Measurements from ENCODE around the gene TMEM209.
"Not testable (repeated sequence)": the region's sequence is repeated elsewhere in the genome, so short reads cannot be mapped to it uniquely, and the experiment has no call there.

The TMEM209 gene

DNA sequence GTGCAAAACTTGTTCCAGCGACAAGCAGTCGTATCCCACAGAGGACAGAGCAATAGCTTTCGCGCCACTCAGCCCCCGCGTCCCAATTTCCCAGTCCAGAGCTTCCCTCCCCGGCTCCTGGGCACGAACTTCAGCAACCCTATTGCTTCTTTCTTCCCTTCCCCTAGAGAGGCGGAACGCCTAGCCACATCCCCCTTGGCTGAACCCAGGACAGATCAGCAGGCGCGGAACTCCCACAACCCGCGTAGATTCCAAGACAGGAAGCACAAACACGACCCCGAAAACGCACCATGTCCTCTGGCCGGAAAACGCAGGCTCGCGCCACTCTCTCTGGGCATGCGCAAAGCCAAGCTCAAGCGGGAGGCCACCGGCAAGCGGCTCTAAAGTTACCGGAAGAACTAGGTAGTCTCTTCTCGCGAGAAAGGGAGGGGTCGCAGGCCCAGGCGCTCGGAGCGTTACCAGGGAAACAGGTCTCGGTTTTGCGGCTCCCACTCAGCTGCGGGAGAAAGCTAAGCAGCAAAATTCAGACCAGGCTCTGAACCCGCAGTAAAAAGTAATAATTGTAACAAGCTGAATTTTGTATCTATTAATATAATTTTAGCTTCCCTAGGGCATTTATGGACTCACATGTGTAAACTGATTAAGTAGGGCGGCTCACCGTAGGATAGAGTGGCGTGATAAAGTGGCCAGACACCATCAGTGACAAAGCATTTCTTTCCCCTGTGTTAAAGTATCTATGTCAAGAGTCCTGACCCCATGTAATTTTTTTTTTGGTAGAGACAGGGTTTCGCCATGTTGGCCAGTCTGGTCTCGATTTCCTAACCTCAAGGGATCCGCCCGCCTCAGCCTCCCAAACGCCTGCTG, at the start of gene TMEM209:
TSS of gene TMEM209 (minus strand) at position 323 of the 864 bp plus-strand sequence. CDS start at position 292, 31 bp downstream.
- peak; percentile 94 to 95 for DNase-seq

- no peak for DNase-seq
Measured at GRCh38 chr7:130254555-130254954, 49.3 kb upstream of the TMEM209 start.

GRCh38 chr7:130249626-130250025, 44.4 kb upstream of the TMEM209 start:
- DNase-seq: not testable (repeated sequence)

DNA sequence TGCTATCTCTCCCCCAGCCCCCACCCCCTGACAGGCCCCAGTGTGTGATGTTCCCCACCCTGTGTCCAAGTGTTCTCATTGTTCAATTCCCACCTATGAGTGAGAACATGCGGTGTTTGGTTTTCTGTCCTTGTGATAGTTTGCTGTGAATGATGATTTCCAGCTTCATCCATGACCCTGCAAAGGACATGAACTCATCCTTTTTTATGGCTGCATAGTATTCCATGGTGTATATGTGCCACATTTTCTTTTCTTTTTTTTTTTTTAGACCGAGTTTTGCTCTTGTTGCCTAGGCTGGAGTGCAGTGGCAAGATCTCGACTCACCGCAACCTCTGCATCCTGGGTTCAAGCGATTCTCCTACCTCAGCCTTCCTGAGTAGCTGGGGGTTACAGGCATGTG, 43.6 kb upstream of the TMEM209 start:
- not testable (repeated sequence) for DNase-seq

DNA sequence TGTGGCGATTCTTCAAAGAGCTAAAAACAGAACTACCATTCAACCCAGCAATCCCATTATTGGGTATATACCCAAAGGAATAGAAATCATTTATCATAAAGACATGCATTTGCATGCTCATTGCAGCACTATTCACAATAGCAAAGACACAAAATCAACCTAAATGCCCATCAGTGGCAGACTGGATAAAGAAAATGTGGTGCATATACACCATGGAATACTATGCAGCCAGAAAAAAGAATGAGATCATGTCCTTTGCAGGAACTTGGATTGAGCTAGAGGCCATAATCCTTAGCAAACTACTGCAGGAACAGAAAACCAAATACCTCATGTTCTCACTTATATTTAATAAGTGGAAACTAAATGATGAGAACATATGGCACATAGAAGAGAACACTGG, 41.3 kb upstream of the TMEM209 start:
- DNase-seq: not testable (repeated sequence)

DNA sequence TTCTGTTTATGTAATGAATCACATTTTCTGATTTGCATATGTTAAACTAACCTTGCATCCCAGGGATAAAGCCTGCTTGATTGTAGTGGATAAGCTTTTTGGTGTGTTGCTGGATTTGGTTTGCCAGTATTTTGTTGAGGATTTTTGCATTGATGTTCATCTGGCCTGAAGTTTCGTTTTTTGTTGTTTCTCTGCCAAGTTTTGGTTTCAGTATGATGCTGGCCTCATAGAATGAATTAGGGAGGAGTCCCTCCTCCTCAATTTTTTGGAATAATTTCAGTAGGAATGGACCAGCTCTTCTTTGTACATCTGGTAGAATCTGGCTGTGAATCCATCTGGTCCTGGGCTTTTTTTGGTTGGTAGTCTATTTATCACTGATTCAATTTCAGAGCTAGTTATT, 38.3 kb upstream of the TMEM209 start:
- DNase-seq: not testable (repeated sequence)

GRCh38 chr7:130242198-130243014, 37.2 kb upstream of the TMEM209 start:
- peak; percentile 70 to 74 for DNase-seq

DNA sequence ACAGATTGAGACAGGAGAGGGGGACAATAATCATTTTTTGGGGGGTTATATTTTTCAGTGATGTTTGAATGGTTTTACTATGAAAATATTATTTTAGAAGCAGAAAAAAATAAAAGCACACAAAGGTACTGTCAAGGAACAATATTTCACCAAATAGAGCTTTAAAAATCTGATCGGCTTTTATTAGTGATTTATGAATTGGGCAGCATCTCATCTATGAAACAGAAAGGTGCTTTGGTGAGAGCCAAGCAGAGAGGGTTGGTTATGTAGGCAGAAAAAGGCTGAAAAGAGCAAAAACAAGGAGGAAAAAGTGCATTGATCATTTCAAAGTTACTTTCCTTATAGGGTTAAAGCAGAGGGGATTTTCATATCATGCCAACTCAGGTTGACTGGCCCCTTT, 35.0 kb upstream of the TMEM209 start:
- no peak for DNase-seq

DNA sequence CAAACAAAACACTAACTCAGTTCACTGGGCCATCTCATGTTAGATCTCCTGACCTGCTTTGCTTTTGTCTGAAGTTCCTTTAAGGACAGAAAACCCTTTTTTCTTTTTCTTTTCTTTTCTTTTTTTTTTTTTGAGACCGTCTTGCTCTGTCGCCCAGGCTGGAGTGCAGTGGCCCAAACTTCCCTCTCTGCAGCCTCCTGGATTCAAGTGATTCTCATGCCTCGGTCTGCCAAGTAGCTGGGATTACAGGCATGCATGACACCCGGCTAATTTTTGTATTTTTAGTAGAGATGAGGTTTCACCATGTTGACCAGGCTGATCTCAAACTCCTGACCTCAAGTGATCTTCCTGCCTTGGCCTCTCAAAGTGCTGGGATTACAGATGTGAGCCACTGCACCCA, 31.2 kb upstream of the TMEM209 start:
- DNase-seq: not testable (repeated sequence)

GRCh38 chr7:130234078-130234477, 28.9 kb upstream of the TMEM209 start:
- no peak for DNase-seq

DNA sequence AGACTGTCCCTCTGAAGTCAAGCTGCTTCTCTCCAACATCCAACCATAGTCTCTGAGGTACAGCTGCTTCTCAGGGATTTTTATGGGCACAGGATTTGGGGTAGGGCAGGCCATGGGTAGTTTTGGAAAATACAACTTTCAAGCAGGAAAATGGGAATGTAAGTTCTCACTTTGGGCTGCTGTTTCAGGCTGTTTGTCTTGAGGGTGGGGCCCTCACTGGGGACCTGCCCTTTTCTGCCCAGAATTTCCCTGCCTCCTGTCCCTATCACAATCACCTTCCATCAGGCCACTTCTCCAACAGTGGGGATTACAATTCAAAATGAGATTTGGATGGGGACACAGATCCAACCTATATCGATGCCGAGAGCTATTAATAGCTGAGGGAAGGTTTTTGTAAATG, 27.0 kb upstream of the TMEM209 start:
- DNase-seq: no peak

DNA sequence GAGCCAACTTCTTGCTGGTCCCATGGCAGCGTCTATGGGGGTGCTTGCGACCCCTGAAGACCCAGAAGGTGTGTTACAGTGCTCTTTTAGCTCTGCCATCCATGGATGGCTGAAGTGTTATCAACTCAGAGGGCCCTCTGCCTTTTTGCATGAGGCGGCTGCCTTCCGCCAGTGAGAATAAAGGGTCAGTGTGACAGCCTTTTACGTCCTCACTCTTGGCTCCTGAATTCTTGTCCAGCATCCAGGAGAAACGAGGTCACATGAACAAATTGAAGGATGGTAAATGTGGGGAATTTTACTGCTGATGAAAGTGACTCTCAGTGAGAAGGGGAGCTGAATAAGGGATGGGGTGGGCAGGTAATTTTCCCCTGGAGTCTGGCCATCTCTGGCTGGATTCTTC, 26.6 kb upstream of the TMEM209 start:
- DNase-seq: no peak

GRCh38 chr7:130229981-130230380, 24.8 kb upstream of the TMEM209 start:
- not testable (repeated sequence) for DNase-seq

DNA sequence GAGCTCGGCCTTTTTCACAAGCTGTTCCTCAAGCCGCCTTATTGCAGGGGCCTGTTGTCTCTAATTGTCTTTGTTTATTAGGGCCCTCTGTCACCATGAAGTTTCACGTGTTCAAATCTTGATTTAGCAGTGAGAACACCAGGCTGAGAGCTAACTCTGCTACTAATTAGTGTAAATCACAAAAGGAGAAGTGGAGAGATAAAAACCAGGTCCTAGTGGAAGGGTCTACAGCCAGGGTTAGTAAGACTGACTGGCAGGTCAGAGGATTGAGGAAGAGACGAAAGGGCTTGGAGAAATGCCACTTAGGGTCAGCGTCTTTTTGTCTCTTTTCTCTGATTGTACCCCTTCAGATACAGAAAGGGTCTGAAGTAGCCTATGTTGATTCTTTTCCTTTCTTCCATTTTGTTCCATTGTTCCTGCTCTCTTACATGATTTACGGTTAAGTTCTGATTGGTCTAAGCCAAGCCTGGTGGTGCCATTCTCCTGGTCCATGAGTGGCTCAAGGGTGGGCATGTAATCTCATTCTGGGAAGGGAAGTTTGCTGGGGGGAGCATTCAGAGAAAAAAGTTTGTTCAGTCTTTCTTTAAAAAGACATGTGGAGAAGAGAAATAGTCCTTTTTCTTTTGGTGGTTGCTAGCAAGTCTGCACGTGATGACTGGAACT, 23.8 kb upstream of the TMEM209 start:
- DNase-seq: no peak

DNA sequence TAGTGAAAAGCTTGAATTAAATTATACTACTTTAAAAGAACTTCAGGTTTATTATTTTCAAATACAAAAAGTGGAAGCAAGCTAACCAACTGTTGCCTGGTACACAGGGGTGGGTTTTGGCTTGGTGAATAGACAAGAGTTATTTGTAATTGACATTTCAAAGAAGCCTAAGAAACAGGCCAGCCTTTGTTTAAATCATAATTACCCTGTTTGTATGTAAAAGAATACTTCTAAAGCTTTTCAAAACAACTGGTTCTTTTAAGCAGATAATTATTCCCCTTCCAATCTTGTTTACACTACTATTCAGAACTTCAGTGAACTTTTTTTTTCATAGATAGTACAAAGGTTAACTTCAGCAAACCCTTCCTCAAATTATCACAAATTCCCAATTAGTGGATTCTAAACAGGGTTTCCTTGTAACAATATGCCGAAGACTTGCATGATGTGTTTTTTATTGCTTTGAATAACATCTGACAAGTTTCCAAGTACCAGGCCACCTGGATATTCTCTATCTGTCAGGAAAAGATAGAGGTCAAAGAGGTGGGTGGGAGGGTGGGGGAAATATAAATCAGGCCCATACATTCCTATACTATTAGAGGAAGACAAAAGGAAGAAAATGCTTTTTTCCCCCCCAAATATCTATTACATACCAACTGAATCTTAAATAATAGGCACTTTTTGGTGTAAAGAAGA, 22.8 kb upstream of the TMEM209 start:
- no peak for DNase-seq

- DNase-seq: no peak
Measured at GRCh38 chr7:130226333-130226732, 21.1 kb upstream of the TMEM209 start.

DNA sequence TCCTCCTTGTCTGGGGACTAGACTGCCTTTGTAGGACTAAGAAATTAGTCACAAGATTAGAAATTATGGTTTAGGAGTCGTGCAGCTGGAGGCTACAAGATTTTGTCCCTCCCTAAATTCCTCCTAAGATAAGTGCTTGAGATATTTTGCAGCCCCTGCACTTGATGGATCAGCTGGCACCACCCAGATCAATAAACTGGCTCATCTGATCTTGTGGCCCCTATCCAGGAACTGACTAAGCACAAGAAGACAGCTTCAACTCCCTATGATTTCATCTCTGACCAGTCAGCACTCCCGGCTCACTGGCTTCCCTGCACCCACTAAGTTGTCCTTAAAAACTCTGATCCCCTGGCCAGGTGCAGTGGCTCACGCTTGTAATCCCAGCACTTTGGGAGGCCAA, 19.7 kb upstream of the TMEM209 start:
- not testable (repeated sequence) for DNase-seq

GRCh38 chr7:130224210-130224609, 19.0 kb upstream of the TMEM209 start:
- DNase-seq: no peak

GRCh38 chr7:130223646-130224045, 18.4 kb upstream of the TMEM209 start:
- DNase-seq: no peak

DNA sequence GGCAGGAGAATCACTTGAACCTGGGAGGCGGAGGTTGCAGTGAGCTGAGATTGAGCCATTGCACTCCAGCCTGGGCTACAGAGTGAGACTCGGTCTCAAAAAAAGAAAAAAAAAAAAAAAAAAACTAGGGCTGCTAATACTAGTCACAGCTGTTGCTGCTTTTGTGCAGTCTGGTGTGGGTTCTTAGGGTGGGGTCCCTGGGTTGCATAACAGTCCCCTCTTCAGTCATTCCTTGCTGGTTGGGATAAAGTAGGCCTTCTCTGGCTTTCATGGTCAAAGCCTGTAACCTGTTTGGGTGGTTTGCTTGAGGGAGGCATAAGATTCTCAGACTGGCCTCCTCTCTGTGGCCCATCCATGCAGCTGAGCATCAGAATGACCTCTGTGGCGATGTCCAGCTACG, 16.5 kb upstream of the TMEM209 start:
- no peak for DNase-seq

DNA sequence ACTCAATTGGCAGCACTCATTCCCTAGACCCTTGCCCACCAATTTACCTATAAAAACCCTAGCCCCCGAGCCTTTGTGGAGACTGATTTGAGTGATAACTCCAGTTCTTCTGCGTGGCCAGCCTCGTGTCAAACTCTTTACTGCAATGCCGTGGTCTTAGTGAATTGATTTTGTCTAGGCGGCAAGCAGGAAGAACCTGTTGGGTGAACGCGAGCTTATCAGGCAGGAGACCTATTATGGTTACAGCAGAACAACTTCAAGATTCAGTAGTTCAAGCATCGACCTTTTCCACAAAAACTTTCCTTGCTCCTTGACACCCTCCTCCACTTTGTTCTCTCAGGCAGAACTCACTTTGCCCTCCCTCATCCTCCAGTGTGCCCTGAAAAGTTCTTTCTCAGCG, 14.7 kb upstream of the TMEM209 start:
- DNase-seq: no peak

- no peak for DNase-seq
Measured at GRCh38 chr7:130218806-130219620, 13.8 kb upstream of the TMEM209 start.

Data from stimulated activated CD4-positive, alpha-beta T cell treated with anti-CD3 and anti-CD28 coated beads, Interleukin-2, amount 100 ng/mL, for 24 hours (primary cell).